GM19035 (cell line): ENCODE data around the gene PTPRZ1.

Experiments used
- ATAC-seq: cut with Tn5 transposase; IDR thresholded peaks from one replicate; pipeline ENCODE4 v1.9.1; 2021; ENCODE audit not compliant: unreplicated experiment

The PTPRZ1 gene

GRCh38 chr7:121872831-121873288 lies at the start of gene PTPRZ1:
PTPRZ1 (plus strand) TSS chr7:121873161; CDS start chr7:121873500, 339 bp downstream.
- ATAC-seq: no peak

- ATAC-seq: no peak
Measured at GRCh38 chr7:121824276-121824675, 48.7 kb upstream of the PTPRZ1 start.

DNA sequence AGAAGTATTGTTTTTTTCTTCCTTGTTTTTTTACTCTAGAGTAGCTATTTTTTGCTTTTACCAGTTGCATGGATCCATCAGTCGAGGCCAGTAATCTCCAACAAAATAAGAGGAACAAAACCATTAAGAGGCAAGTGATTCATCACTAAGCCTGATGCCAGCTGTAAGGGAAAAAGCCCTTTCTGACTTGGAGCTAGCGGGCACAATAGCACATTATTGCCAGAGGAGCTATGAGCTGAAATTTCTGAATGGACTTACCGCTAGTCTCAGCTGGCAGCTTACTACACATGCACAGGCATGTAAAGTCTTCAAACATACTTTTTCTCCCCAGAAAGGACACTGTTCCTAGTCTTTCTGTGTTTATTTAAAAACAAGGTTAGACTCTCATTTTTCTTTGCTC lies 41.6 kb upstream of the PTPRZ1 start:
- ATAC-seq: no peak

GRCh38 chr7:121831801-121832200 lies 41.2 kb upstream of the PTPRZ1 start:
- ATAC-seq: no peak

DNA sequence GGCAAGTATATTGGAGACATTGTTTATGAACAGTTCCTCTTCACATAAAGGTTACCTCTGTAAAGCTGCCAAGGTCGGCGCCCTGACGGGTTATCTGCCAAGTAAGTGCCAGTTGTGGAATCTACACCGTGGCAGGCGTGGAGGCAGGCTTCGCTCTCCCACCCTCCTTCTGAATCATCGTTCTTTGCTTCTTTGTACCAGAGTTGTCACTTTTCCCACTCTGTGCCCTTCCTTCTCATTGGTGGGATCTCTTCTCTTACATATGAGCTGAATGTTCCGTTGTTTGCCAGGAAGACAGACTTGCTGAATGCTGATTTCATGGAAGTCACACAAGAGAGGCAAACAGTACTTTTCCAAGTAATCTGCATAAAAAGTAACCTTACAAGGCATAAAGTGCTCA lies 40.6 kb upstream of the PTPRZ1 start:
- ATAC-seq: no peak

GRCh38 chr7:121833991-121834390 lies 39.0 kb upstream of the PTPRZ1 start:
- ATAC-seq: no peak

DNA sequence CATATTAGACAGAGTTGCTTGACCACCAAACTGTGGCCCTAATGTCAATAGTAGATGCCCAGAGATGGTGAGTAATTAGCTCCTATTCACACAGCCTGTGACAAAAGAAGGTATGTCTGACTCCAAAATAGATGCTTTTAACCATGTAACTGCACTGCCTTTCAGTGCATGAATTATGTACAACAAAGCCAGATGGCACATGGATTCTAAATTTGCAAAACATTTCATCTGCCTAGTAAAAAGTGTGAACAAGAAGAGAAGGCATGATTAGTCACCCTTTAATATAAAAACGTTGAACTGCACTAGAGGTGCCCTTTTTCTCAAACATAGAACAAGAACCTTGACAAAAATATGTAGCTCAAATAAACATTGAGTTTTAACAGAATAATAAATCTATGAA lies 35.5 kb upstream of the PTPRZ1 start:
- no peak for ATAC-seq

- no peak for ATAC-seq
Measured at GRCh38 chr7:121847041-121847440, 25.9 kb upstream of the PTPRZ1 start.

- ATAC-seq: no peak
Measured at GRCh38 chr7:121853307-121853706, 19.7 kb upstream of the PTPRZ1 start.

GRCh38 chr7:121860953-121861352 lies 12.0 kb upstream of the PTPRZ1 start:
- no peak for ATAC-seq

DNA sequence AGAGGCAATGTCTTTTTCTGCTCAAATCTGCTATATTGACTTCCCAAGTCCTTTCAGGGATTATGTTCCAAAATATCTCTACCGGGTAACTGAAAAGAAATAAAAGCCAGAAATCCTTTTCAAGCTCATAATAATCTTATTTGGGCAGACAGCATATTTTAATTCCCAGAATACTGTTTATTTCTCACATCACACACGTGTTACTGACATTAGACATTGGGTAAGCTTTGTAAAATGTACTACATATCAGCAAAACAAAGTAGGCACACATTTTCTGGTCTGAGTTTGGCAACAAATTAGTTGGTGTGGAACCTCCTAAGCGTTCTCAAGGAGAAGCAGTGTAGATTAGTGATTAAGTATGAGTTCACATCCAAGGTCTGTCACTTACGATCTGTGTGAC lies 10.4 kb upstream of the PTPRZ1 start:
- no peak for ATAC-seq

DNA sequence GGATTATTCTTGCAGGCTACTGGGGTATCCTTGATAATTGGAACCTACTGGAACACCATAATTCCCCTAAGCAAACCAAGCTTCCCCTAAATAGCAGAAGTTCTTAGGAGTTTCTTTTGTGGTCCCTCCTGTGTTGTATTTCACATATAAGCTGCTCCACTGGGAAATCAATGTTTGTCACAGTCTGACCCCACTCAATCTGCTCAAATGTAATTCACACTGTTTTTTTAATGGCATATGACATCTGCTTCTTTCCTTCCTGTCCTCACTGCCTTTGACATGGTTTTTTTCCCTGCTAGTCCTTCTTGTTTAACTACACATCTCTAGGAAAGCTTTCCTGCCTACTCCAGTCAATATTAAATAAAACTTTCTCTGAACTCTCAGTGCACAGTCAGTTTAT lies 1.8 kb upstream of the PTPRZ1 start:
- no peak for ATAC-seq

- ATAC-seq: no peak
Measured at GRCh38 chr7:121873289-121874194, 581 bp downstream of the PTPRZ1 start.

- no peak for ATAC-seq
Measured at GRCh38 chr7:121874298-121874697, 1.3 kb downstream of the PTPRZ1 start.

GRCh38 chr7:121875203-121875602 lies 2.2 kb downstream of the PTPRZ1 start:
- ATAC-seq: no peak

DNA sequence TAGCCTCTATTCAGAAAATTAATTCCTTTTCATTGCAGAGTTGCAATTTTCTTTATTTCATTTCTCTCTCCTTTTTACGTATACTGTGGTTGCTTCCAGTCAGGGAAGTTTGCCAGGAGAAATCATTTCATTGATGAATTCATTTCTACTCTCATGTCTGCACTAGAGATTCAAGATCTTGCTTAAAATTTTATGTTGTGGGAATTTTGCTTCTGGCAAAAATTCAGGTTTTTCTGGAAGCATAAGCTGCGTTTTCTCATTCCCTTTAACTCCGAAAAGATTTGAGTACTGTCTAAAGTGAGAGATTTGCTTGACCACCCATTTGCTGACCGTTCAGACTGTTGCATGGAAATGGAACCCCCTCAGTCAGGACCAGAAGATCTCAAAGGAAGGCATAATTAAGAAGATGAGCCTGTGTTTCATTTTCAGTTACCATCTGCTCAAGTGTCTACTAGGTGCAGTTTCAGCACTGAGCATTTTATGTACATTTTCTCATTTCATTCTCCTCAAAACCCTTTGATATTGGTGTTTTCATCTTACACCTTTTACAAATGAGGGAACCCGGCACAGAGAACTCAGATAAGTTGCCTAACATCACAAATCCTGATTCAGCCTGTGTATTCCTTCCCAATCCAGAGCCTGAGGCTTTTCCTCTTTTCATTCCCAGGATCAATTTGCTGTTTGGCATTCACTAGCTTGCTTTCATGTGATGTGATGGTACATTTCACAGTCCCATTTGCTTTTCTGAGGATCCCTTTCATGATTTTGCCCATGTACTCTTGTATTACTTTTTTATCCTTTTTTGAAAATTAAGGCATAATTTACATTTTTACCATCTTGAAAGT lies 3.9 kb downstream of the PTPRZ1 start:
- ATAC-seq: no peak

GRCh38 chr7:121878918-121879464 lies 6.0 kb downstream of the PTPRZ1 start:
- no peak for ATAC-seq

DNA sequence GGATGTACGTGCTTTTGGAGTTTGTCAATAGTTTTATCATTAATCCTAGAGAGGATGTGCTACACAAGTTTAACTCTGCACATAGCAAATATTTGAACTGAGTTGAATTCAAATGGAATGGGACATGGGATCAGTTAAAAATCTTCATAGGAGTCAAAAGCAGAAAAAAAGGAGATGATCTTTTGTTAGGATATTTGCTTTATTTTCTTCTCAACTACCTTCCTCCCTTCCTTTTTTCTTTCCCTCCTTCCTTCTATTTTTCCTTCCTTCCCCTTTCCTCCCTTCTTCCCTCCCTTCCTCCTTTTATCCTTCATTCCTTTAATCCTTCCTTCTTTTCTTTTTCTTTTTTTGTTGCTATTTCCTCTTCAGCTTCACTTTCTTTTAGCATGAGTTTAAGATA lies 6.6 kb downstream of the PTPRZ1 start:
- no peak for ATAC-seq

DNA sequence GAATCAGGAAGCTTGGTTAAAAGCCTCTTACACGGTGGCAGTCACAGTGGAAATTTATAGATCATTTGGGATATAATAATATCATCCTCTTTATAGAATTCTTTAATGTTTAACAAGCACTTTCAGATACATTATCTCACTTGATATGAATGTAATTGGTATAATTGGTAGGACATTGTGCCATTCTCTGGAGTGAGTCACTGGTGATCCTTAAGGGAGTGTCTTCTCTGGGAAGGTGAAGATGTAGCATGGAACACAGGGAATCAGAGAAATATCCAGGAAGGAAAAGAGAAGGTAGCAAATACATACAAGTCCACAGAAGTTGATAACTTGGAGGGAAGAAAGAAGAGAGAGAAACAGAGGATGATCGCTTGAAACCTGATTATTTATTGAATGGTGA lies 9.8 kb downstream of the PTPRZ1 start:
- no peak for ATAC-seq

DNA sequence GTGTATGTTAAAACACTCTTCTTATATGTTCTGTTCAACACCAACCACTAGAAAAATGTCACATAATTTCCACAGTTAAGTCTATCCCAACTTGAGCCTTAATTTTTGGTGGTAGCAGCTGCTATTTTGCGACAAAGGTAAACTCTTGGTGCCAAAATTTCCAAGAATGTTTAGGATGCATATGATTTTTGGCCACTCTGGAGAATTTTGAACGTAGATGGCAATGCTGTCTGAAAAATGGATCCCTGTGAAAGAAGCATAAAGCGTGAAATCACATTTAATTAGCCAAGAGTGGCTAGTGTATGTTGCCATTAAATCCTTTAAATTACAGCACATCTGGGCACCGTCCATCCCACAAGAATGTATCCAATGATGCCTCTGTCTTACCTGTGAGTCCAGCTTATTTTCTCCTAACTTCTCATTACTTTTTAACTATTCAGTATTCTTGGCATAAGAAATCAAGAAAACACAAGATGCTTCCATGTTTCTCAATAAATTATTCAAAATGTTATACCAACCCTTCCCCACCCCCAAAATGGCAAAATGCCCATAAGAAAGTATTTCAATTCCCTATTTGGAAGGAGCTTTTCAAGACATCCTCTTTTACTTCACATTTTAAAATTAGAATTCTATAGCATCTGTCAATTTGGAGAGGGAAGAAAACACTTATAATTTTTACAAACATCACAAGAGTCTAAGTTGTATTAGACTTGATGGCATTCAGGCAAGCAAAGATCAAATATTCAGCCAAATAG lies 12.4 kb downstream of the PTPRZ1 start:
- ATAC-seq: no peak

GRCh38 chr7:121887634-121888033 lies 14.7 kb downstream of the PTPRZ1 start:
- no peak for ATAC-seq
